HG03139 (cell line): Measurements from ENCODE around the gene LNPEP.
A peak's percentile ranks its signal among the peaks of the same experiment; 100 is the strongest.
"Not testable (repeated sequence)": the region's sequence is repeated elsewhere in the genome, so short reads cannot be mapped to it uniquely, and the experiment has no call there.

Experiments
- ATAC-seq: cut with Tn5 transposase; IDR thresholded peaks from one replicate; pipeline ENCODE4 v1.9.1; 2021; ENCODE audit not compliant: unreplicated experiment

The LNPEP gene

DNA sequence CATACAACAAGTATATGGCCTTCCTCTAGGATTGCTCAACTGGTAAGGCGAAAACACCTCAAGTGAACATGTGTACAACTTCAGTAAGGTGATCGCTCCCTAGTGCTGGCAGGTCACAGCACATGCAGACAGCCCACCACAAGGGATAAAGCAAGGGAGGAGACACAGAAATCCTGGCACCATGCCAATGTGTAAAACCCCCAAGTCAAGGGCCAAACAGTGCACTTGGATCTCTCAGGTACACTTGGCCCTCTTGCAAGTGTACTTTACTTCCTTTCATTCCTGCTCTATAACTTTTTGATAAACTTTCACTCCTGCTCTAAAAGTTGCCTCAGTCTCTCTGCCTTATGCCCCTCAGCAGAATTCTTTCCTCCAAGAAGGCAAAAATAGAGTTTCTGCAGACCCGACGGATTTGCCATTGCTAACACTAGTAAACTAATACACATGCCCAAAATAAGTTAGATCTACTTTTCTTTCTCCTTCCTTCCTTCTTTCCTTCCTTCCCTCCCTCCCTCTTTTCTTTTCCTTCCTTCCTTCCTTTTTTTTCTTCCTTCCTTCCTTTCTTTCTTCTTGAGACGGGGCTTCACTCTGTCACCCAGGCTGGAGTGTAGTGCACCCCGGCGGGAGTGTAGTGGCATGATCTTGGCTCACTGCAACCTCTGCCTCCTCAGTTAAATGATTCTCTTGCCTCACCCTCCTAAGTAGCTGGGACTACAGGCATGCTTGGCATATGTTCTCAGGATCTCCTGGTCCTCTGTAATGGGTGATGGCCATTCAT is 6.8 kb upstream of the LNPEP start:
- no peak for ATAC-seq

DNA sequence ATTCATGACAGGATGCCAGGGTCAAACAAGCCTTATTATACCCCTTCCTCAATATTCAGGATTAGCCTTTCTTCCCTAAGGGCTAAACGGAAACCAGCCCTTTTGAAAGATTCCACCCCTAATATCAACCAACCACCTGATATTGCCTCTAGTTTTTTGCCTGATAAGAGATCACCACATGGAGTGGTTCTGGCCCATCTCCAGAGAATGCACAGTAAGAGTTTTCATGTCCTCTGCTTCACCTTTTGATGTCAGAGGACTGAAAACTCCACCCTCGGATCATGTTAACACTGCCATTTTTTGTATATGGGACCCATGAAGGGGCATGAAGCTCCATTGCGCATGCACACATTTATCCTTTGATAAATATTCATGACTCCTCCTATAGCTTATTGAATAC is 5.8 kb upstream of the LNPEP start:
- ATAC-seq = no peak

DNA sequence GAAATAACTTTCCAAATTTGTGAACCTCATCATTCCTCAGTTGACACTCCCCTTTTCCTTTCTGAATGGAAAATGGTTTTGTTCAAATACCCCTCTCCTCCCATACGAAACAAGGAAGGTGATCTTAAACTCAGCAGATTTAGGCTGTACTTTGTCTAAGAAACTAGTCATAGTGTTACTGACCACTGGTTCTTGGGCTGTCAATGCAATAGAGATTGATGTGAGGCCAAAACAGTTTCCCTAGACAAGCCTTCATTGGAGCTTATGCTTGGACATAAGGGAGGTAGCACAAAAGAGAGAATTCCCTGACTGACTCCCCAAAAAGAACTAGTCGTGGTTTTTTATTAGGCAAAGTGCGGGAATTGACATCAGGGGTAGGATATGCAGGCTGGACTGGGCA is 5.3 kb upstream of the LNPEP start:
- ATAC-seq = no peak

DNA sequence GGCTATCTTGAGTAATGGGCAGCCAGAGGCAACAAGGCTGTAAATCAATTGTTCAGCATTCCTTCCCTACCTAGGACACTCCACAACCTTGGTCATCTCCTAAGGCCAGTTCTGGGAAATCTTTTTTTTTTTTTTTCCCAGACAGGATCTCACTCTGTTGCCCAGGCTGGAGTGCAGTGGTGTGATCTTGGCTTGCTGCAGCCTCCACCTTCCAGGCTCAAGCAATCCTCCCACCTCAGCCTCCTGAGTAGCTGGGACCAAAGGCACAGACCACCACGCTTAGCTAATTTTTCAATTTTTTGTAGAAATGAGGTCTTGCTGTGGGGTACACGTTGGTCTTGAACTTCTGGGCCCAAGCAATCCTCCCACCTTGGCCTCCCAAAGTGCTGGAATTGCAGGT is 4.8 kb upstream of the LNPEP start:
- not testable (repeated sequence) for ATAC-seq

DNA sequence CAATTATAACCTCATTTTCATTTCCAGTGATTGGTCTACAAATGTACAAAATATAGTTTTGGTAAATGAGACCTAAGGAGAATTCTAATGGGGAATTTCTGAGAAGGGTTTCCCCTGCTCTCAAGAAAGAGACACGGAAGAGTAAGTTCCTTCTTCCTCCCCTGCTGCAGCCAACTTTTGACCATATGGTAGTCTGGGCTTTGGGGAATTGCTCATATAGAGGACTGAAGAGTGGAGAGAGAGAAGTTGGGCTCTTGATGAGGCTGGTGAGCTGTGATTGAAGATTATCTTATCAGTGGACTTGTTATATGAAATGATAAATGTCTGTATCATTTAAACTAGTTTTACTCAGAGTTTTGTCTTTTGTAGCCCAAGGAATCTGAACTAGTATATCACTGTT is 4.3 kb upstream of the LNPEP start:
- no peak for ATAC-seq

DNA sequence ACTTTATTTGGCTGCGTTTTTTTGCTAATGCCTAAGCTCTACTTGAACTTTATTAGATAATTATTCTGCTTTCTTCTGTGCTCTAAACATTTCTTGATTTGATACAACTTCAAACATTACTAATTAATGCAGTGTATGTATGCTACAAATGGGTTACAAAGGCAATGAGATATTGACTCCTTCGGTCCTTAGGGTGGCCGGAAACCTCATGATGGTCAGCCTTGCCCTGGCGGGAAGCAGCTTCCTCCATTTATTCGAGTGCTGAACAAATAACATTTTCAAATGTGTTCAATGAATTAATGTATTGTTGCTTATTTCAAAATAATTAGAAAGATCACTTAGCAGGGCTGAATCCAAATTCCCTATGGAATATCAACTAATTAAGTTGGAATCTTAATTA is 3.9 kb upstream of the LNPEP start:
- ATAC-seq = no peak

DNA sequence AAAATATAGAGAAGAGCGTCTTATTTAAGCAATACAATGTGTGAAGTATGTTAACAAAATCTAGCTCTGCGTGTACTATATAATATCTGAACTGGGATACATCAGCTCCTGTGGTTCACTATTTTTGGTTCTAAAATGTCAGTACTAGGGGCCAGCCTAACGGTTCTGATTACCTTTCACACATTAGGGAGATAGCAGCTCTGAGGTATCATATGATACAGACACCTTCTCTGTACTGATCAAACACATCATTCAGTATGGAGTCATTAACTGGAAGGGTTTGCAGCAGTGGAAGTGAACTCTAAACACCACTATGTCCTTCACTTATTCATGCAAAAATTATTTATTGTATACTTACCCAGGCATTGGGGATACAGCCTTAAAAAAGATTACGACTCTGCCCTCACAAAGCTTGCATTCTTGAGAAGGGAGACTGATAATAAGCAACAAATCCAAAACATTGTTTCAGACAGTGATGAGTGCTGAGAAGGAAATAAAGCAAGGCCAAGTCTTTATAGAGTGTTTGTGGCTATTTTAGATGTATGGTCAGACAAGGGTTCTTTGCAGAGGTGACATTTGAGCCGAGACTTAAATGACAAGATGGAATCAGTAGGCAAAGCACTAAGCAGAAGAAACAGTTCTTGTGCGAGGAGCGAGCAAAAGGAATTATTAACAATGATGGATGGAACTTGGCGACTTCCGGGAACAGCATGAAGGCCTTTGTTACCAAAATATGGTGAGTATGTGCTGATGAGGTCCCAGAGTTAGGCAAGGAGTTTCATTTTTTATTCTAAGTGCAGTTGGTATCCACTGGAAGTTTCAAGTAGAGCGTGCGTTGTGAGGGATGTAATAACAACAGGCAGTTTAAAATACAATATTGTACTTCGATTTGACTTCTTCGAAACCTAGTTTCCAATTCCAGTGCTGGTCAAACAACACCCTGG is 1.8 kb upstream of the LNPEP start:
- ATAC-seq = no peak

DNA sequence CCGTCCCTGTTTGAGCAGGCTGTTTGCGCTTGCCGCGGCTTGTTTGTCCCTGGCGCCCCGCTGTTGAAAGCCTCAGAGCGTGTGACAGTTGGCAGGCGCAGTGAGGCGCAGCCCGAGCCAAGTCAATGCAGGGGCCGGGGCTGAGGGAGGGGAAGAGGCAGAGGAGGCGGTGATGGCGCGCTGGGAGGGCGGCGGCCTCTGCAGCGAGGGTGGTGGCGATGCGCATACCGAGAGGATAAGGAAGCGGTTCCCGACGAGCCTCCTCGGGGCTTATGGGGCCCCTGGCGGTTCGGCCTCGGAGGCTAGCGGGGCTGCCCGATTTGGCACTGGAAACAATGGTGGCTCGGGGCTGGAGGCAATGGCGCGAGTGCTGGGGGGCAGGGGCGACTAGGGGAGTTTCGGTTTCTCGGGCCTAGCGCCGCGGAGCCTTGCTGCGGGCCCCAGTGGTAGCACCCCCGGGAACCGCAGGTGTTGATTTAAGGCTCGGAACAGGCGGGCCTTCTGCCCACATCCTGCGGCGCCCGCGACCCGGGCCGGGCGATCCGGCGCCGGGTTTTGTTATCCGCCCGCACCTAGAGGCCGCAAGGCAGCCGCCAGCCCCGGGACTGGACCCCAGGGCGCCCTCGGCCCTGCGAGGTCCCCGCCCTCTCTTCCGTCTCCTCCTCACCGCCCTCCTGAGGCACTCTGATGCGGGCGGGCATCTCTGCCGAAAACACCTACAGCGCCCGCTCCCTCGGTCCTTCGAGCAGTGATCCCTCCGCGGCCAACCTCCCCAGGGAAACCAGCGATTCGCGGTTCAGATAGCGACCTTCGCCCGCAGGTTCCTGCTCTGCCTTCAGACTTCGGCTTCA is 947 bp upstream of the LNPEP start:
- peak; percentile 53 for ATAC-seq

DNA sequence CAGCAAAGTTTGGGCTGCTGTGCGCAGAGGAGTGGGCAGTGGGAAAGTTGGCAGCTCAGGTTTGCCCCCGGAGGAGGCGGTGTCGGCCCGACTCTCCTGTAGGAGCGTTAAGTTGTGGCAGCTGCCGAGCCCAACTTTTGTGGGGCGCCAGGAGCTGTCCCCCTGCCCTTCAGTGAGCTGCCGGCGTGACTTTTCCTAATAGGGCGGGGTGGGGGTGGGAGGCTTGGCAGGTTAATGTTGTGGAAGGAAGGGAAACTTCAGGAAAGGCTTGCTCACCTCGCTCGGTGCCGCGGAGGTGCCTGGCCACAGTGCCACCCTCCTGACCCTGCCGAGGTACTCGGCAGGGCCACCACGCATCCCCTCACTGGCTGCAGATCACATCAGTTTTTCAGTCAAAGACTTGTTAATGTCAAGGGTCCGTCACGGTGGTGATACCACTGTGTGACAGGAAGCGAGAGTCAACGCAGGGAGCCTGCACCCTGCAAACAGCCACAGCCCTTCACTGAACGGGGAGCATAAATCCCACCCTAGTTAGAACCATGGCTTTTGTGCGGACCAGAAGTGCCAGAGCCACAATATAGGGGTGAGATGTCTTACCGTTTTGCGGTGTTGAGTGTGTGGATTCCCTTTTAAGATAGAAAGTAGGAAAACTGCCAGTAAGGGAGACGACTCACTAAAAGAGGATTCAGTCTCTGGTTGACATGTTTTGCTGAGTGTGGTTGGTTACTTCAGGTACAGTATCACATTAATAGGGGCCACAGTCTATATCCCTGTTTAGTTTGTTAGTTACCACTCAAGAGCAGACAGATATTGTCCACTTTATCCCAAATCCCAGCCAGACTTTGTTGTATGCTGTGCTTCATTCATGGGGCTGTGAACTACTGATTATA is 796 bp downstream of the LNPEP start:
- peak; percentile 27 for ATAC-seq

DNA sequence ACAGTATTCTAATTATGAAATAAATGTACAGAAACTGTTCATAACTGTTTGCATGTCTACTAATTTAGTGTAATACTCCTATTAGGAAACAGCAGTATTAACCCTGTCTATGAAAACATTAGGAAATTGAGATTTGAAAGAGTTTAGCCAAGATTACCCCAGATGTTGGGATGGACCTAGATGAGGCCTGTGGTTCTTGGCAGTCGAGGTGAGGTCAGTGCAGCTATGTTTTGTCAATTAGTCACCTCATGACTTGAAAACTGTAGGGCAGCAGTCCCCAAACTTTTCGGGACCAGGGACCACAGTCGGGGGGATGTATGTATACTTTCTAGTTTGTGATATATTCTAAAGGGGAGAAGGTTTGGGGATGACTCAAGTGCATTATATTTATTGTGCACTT is 4.7 kb downstream of the LNPEP start:
- no peak for ATAC-seq

DNA sequence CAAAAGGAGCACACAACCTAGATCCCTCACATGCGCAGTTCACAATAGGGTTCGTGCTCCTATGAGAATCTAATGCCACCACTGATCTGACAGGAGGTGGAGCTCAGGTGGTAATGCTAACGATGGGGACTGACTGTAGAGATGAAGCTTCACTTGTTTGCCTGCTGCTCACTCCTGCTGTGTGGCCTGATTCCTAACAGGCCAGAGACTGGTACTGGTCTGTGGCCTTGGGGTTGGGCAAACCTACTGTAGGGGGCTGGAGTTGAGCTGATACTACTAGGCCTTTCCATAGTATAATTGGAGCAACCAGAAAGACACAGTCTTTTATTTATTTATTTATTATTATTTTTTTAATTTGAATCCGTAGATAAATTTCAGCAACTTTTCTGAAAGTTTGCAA is 5.3 kb downstream of the LNPEP start:
- no peak for ATAC-seq

DNA sequence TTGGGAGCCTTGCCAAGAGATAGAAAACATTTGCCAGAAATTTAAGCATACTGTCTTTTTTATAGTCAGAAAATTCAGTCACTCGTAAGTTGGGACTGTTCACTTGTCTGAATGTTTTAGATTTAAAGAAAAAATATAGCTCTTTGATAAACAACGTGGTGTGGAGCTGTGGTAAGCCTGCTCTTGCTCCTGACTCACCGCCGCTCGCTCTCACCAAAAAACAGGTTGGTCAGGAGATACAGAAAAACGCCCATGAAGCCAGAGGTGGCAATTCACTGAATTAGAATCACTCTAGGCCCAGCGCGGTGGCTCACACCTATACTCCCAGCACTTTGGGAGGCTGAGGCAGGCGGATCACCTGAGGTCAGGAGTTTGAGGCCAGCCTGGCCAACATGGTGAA is 6.2 kb downstream of the LNPEP start:
- no peak for ATAC-seq

DNA sequence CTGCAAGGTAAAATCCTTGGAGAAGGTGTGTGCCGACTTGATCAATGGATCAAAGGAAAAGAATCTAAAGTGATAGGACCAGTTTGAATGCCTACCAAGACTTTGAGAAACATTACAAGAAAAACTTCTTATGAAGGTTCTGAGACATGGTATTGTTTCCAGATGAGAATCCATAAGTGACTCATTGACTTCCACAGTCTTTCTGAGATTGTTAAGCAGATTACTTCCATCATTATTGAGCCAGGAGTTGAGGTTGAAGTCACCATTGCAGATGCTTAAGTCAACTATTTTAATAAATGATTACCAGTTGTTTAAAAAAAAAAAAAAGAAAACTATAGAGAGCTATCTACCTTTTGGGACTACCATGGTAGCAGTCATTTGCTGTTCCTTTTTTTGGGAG is 7.0 kb downstream of the LNPEP start:
- no peak for ATAC-seq

DNA sequence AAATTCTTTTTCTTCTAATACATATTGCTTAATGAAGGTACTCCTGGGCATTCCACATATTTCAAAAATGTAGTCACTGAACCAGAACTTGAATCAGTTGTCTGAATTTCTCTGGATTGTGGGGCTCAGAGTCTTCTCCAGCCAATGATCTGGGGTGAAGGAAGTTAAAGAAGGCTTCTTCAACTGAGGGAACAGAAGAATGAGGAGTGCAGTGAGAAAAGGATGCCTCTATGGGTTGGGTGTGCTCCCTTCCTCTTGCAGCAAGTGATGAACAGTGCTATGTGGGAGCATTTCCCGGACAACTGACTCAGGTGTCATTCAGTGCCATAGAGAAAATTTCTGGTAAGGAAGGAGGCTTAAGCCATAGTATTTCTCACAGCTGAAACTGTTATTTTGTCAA is 7.9 kb downstream of the LNPEP start:
- no peak for ATAC-seq

DNA sequence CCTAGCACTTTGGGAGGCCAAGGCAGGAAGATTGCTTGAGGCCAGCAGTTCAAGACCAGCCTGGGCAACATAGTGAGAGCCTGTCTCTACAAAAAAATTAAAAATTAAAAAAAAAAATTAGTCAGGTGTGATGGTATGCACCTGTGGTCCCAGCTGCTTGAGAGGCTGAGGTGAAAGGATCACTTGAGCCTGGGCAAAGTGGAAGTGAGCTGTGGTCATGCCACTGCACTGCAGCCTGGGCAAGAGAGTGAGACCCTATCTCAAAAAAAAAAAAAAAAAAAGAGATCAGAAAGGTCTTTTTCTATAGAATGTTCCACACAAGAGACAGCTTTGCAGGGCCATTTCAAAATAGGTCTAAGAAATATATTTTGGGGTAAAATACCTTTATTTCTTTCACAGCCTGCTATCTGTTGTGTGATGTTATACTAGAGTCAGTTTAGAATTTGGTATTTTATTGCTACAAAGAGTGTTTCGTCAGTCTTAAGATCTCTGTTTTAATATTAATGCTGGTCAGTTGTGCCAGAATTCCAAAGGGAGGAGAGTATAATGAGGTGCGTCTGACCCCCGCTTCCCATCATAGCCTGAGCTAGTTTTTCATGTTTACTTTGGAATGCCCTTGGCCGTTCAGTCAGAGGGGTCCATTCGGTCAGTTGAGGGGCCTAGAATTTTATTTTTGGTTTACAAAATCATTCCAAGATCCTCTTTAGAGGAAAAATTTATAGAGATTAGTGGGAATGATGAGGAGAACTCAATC is 9.4 kb downstream of the LNPEP start:
- no peak for ATAC-seq

DNA sequence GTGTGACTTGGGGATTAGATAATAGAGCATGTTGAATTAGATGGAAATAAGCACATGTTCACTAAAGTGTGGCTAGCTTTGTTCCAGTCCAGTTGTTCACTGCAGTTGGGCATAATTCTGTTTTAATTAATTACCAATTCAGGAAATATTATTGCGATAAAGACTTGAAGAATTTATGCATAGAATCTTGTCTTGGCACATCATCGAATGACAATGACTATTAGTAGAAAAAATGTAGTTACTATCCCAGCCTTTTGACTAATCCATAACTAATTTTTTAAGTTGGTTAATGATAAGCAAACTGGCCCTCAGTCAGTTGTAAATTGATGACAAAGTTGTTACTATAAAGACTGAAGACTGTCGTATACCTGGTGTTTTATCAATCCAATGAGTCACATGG is 10.5 kb downstream of the LNPEP start:
- ATAC-seq = no peak

DNA sequence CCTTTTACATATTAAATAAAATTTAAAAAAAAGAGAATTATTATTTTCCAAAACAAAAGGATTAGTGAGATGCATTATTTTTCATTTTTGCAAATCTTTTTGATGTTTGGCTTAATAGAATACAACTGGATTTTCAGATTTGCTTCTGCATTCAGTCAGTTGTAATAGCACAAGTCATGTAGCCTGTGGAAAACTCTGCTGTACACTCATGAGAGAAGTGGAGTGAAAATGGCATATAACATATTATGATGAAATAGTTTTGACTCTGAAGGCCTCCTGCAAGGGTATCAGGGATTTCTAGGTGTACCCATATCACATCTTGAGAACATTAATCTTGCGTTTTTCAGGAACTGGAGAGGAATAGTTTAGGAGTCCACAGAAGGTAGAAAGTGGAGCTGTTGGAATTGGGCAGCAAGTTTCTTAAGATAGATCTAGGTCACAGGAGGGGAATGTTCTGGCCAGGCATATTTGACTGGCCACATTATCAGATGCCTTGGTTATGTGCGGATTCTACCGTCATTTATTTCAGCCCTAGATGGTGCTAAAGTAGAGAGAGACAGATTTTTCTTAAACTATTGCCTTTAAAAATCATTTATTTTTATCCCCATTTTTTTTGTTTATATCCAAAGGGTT is 16.4 kb downstream of the LNPEP start:
- no peak for ATAC-seq

DNA sequence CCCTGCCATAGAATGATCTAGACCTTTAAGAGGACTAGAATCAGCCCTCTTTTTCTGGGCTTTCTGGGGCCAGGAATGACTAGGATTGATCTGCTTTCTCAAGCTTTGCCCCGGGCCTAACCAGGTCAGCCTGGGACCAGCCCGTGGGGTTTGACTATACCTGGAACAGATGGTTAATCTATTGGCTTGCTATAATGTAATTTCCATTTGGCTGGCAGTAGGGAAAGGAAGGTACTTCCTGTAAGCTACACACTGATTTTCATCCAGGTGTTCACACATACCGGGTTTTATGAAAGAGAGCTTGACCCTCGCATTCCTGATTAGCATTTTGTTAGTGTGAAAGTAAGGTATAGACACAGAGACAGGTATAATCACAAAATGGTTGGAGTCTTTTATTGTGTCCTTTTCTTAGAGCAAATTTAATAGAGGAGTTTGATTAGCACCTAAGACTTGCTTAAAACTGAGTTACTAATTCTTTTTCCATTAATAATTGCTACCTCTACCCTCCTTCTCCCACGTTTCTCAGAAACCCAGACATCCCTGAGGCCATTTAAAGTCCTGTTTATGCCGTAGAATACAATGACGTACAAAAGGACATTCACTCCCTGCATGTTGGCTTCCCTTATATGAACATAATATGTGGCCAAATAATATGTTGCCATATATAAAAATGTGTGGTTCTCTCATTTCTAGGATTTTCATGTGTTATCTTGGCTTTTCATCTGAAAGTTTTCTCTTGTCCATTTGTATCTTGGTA is 17.3 kb downstream of the LNPEP start:
- no peak for ATAC-seq
